GM18868 (cell line): ENCODE data around the gene PITHD1.
A peak's percentile ranks its signal among the peaks of the same experiment; 100 is the strongest.
"Not testable (repeated sequence)": the region's sequence is repeated elsewhere in the genome, so short reads cannot be mapped to it uniquely, and the experiment has no call there.

Experiments
- ATAC-seq: cut with Tn5 transposase; IDR thresholded peaks from one replicate; pipeline ENCODE4 v1.9.1; 2021; ENCODE audit warnings: mild to moderate bottlenecking, moderate library complexity; ENCODE audit not compliant: unreplicated experiment

PITHD1 gene, protein sequence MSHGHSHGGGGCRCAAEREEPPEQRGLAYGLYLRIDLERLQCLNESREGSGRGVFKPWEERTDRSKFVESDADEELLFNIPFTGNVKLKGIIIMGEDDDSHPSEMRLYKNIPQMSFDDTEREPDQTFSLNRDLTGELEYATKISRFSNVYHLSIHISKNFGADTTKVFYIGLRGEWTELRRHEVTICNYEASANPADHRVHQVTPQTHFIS

DNA sequence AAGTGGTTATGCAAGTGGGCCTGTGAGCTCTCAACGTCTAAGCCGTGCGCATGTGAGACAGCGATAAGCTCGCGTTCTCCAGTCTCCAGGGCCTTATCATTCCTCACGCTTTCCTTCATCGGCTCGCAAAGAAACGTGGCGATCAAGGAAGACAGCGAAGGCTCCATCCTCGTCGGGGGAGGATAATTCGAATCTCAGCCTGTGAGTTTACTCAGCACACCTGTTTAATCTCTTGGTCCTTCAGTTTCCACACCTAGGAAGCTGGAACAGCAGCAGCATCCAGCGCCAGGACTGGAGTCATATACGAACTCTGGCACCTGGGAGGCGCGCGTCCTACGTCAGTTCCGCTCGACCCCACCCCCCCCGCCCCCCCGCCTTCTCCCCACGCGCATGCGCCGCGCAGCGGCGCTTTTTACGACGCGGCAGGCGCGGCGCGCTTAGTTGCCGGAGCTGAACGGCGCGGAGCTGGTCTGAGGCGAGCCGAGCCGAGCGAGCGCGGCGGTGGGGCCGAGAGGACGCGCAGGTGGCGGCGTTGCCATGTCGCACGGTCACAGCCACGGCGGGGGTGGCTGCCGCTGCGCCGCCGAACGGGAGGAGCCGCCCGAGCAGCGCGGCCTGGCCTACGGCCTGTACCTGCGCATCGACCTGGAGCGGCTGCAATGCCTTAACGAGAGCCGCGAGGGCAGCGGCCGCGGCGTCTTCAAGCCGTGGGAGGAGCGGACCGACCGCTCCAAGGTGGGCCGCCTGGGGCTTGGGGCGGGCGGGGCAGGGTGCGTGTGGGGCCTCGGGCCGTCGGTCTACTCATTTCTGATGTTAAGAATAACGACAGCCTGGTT lies at the start of gene PITHD1:
Gene PITHD1 (plus strand): TSS at position 440 of the 836 bp plus-strand sequence. CDS start 98 bp downstream, at position 538.
- peak; percentile 64 for ATAC-seq

DNA sequence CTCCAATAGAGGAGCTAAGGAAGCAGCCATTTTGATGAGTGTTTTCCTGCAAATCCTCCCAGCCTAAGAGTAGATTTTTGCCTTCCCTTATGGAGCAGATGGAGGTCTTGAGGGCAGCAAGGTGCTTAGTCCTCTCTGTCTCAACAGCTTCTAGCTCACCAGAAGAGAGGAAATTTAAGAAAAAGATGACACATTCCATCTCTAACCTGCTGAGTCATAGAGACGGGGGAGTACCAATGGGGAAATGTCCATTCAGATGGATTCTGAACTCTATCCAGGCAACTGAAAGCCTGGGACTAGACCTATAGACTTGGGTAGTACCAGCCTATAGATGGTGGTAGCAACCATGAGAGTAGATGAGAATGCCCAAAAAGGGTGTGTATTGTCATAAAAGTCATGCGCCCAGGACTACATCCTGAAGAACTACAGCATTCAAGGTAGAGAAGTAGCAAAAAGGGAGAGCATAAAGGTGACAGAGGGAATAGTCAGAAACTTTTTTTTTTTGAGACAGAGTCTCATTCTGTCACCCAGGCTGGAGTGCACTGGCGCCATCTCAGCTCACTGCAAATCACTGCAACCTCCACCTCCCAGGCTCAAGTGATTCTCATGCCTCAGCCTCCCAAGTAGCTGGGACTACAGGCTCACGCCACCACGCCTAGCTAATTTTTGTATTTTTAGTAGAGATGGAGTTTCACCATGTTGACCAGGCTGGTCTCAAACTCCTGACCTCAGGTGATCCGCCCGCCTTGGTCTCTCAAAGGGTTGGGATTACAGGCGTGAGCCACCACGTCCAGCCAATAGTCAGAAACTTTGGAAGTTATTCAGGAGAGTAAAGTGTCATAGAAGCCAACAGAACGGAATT lies 45.6 kb upstream of the PITHD1 start:
- no peak for ATAC-seq

DNA sequence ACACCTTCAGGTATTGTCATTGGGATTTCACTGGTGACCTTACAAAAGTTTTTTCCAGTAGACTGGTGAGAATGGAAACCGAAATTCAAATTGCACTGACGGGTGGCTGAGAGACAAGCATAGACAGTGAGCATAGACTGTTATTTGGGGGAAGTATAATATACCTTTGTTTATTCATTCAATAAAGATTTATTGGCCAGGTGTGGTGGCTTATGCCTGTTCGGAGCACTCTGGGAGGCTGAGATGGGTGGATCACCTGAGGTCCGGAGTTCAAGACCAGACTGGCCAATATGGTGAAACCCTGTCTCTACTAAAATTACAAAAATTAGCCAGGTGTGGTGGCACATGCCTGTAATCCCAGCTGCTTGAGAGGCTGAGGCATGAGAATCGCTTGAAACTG lies 44.9 kb upstream of the PITHD1 start:
- not testable (repeated sequence) for ATAC-seq

DNA sequence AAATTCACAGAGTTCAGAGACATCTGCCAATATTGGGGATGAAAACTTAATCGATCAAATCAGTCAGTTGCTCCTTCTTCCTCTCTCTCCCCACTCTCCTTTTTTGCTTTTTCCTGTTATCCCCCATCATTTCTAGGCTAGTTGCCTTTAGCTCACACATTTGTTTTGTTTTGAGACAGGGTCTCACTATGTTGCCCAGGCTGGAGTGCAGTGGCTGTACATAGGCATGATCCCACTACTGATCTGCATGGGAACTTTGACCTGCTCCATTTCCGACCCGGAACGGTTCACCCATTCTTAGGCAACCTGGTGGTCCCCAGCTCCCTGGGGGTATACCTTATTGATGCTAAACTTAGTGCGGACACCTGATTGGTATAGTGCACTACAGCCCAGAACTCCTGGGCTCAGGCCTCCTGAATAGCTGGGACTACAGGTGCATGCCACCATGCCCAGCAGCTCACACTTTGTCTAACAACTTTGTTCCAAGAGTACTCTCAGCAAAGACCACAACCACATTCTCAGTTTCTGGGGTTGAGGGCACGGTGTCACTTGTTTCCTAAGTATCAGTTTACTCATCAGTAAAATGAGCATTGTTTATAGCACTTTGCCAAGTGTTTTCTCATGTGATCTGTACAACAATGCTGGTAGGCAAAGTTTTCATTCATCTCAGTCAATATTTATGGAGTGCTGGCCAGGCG lies 41.6 kb upstream of the PITHD1 start:
- ATAC-seq, result no peak

DNA sequence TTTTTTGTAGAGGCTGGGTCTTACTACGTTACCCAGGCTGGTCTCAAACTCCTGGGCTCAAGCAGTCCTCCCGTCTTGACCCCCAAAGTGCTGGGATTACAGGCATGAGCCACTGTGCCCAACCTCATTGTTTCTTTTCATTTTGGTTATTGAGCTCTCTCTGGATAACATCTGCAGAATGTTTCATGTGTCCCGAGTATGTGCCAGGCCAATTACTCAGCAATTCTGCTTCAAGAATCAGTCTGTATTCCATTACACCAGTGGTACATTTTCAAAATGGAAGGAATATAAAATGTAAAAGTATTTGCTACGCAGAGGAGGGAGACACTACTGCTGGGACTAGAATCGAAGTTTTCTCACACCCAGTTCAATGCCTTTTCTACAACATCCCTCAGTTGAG lies 36.6 kb upstream of the PITHD1 start:
- no peak for ATAC-seq

DNA sequence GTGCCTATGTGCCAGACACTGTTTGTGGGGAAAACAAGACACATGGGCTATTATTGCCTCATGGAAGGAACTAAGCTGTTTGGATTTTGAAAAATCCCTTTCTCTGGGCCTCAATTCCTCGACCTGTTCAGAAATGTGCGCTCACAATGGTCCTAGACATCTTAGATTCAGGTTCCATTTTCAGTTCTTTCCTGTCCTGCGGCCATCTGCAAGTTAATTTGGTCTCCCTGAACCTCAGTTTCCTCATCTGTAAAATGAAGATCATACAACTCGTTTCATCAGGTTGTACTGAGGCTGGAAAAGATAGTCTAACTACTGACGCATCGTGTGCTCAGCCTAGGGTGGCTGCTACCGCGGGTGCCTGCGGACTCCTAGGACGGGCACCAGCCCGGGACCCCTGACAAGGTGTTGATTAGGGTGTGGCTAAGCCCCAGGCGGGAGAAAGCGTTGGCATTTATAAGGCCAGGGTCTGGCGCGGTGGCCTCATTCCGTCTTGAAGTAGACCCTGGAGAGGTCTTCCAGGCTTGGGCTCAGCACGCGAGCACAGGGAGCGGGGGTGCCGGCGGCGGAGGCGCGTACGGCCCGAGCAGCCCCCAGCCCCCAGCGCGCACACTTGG lies 35.4 kb upstream of the PITHD1 start:
- peak; percentile 24 for ATAC-seq

DNA sequence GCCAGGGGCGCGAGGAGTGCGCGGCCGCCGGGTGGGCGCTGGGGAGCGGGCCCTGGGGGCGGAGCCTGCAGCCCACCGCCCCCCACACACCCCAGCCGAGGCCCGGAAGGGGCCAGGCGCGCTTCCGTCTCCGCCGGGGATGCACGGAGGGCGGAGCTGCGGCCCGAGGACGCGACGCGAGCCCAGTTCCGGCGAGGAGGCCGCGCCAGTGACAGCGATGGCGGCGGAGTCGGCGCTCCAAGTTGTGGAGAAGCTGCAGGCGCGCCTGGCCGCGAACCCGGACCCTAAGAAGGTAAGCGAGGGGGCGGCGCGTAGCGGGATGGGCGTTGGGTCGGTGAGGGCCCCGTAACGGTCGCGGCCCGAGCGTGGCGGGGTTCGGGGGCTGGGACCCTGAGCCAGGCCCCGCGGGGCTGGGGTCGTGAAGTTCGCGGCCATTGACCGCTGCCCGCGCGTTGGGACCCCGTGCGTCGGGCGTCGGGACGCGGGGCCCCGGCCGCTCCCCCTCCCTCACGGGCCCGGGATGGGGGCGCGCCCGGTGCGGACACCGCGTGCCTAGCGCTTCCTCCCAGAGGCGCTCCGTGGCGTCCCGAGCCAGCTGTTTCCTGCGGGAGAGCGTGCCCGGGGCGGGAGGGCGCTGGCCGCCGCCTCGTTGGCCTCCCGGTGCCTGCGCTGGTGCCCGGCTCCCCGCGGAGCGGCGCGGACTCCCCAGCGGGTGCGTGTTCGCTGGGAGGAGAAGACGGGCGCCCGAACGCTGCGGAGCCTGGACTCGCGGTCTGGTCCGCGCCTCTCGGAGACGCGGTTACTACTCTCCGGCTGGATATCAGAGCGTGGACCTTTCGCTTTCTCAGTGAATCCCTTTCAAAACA lies 34.7 kb upstream of the PITHD1 start, which contains the start of gene ELOA:
Gene ELOA (plus strand): TSS at position 185 of the 866 bp plus-strand sequence. CDS start 33 bp downstream, at position 218.
- peak; percentile 85 for ATAC-seq

DNA sequence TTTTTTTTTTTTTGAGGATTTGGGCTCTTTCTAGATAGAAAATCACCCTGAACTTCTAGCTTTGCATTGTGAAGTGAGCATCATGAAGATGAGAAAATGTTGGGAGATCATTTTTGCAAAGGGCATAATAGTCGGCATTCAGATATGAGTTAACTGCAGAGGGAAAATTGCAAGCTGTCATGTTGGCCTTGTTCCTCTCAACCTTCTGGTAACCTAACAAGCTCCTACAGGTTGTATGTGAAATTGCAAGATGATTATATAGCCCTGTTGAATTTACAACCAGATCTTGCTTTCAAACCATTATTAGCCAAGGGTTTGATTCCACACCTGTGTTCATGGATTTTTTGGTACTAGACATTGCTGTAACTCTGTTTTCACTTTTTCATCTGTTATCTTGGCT lies 32.7 kb upstream of the PITHD1 start:
- ATAC-seq, result no peak

DNA sequence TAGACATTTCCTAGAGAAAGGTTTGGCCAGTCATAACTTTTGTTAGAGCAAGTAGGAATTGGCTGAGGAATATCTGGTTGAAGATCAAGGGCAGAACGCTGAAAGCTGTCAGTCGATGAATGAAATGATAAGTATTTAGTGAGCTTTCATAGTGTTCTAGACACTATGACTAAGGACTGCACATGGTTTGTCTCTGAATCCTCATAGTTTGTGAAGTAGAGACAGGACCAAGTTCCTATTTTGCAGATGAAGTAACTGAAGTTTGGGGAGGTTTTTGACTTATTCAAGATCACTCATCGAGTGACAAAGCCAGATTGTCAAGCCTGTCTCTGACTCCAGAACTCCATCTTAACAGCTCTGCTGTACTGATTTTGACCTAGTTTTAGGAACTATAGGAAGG lies 30.2 kb upstream of the PITHD1 start:
- no peak for ATAC-seq

DNA sequence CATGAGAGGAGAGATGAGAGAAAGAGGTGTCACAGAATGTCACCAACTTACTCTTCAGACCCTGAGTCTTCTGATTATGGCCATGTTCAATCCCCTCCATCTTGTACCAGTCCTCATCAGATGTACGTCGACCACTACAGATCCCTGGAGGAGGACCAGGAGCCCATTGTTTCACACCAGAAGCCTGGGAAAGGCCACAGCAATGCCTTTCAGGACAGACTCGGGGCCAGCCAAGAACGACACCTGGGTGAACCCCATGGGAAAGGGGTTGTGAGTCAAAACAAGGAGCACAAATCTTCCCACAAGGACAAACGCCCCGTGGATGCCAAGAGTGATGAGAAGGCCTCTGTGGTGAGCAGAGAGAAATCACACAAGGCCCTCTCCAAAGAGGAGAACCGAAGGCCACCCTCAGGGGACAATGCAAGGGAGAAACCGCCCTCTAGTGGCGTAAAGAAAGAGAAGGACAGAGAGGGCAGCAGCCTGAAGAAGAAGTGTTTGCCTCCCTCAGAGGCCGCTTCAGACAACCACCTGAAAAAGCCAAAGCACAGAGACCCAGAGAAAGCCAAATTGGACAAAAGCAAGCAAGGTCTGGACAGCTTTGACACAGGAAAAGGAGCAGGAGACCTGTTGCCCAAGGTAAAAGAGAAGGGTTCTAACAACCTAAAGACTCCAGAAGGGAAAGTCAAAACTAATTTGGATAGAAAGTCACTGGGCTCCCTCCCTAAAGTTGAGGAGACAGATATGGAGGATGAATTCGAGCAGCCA lies 27.0 kb upstream of the PITHD1 start:
- ATAC-seq, result no peak

DNA sequence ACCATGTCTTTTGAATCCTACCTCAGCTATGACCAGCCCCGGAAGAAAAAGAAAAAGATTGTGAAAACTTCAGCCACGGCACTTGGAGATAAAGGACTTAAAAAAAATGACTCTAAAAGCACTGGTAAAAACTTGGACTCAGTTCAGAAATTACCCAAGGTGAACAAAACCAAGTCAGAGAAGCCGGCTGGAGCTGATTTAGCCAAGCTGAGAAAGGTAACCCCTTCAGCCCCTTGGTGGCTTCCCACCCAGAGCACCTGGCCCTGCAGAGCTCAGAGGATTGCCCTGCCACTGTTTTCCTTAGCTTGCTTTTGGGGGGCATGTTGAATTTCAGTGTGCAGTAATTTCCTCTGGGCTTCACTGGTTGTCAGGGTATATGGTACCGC lies 26.4 kb upstream of the PITHD1 start:
- ATAC-seq, result no peak

DNA sequence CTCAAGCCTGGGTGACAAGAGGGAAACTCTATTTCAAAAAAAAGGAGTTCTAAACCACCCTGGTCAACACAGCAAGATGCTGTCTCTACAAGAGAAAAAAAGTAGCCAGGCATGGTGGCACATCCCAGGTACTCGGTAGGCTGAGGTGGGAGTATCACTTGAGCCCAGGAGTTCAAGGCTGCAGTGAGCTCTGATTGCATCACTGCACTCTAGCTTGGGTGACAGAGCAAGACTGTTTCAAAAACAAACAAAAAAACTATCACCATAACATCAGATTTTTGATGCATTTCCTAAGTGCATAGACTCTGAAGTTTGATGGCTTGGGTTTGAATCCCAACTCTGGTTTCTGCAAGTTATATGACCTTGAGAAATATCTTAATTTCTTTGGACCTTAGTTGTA lies 25.3 kb upstream of the PITHD1 start:
- ATAC-seq, result no peak

DNA sequence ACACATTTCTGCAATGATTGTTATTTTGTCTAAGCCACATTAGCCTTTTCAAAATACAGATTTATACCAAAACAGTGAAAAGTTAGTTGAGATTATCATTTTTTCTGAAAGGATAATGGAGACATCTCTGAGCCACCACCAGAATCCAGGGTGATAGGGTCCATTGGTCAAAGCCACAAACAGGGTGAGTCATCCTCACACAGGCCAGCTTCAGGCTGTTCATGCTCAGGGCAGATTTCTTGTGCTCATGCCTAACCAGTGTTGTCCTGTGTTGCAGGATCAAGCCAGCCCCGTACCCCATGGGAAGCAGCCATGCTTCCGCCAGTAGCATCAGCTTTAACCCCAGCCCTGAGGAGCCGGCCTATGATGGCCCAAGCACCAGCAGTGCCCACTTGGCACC lies 21.5 kb upstream of the PITHD1 start:
- no peak for ATAC-seq

DNA sequence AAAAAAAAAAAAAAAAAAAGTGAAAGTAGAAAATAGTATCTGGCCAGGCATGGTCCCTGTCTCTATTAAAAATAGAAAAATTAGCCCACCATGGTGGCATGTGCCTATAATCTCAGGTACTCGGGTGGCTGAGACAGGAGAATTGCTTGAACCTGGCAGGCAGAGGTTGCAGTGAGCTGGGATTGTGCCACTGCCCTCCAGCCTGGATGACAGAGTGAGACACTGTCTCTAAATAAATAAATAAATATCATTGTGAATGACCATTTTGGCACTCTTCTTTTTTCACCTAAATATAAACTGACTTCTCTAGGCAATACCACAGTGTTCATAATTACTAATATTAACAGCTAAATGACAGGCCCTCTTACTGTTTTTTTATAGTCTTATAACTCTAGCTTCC lies 20.4 kb upstream of the PITHD1 start:
- no peak for ATAC-seq

DNA sequence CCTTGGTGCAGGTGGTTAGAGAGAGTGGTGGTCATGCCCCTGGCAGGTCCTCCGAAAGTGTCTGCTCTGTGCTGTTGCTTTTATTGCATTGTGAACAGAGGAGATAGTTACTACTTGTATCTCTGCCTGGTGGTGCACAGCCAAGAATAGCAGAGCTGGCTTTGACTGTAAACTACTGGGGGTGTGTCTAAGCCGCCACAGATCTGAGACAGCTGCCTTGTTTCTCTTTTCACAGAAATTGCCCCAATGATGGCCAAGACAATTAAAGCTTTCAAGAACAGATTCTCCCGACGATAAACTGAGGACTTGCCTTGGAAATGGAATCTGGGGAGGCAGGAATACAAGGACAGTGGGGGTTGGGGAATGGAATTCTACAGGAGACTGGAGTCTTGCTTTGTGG lies 18.9 kb upstream of the PITHD1 start:
- no peak for ATAC-seq

DNA sequence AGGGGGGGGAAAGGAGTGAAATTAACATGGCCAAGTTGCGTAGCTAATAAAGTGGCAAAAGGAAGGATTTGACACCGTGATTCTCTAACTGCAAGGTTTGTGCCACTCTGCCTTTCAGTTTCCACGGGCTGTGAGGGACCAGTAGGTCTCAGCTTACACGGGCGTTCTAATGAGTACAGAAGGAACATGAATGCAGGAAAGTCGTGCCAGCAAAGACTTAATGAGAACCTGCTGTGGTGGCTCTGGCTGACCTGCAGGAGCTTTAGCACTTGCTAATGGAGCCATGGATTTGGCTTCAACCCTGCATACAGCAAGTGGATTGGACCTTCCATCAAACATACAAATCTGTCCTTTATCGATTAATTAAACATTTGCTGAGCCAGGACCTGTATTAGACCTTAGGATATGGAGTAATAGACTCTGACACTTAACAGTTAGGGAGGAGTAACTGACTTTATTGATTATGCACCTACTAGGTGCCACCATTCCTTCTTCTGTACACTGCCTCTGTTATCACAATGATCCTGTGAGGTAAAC lies 15.1 kb upstream of the PITHD1 start:
- no peak for ATAC-seq

DNA sequence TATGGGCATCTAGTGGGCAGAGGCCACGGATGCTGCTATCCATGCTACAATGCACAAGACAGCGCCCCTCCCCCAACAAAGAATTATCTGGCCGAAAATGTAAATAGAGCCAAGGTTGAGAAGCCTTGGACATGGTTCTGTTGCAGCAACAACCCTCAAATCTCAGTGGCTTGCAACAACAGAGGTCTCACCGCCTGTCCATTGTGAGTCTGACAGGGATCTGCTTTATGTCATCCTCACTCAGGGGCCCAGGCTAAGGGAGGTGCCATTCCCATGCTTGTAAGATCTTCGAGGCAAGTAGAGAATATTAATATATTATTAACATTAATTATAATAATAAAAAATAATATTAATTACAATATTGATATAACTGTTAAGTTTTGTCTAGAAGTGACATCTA lies 9.5 kb upstream of the PITHD1 start:
- no peak for ATAC-seq

DNA sequence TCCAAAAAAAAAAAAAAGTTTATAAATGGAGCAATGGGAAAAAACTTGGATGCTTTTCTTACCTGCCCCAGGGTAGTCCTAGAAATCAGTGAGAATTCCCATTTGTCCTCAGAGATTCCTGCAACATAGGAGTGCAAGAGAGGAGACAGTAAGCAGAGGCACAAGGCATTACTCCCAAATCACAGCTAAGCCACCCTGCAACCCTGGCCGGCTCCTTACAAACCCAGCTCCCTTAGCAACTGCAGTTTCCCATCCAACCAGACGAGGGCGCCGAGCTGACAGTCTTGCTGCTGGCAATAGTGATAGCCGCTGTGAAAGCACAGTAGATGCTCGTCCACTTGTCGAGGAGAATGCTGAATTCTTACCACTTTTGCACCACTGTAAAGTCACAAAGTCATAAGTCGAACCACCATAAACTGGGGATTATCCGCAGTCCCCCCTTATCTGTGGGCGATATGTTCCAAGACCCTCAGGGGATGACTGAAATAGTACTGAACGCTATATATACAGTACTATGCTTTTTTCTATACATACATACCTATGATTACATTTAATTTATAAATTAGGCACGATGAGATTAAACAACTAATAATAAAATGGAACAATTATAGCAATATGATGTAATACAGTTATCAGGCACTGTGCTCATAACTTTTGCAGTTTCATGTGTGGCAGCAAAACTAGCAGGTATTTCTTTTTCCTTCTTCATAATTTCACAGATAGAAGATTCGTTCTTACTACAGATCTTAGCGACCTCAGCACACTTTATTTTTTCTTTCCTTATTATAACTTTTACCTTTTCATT lies 6.0 kb upstream of the PITHD1 start:
- no peak for ATAC-seq
